GM21619 (cell line): ENCODE results near the gene AUTS2.

Experiments
- ATAC-seq: cut with Tn5 transposase; IDR thresholded peaks from one replicate; pipeline ENCODE4 v1.9.1; 2021; ENCODE audit not compliant: unreplicated experiment

AUTS2 gene

GRCh38 chr7:70016044-70016770 lies 417.9 kb downstream of the AUTS2 start:
- ATAC-seq, result no peak

- ATAC-seq, result no peak
Measured at GRCh38 chr7:70017357-70017756, 419.1 kb downstream of the AUTS2 start.

- ATAC-seq, result no peak
Measured at GRCh38 chr7:70018700-70019099, 420.4 kb downstream of the AUTS2 start.

GRCh38 chr7:70027867-70028266 lies 429.6 kb downstream of the AUTS2 start:
- ATAC-seq, result no peak

- ATAC-seq, result no peak
Measured at GRCh38 chr7:70028620-70029019, 430.3 kb downstream of the AUTS2 start.

- ATAC-seq, result no peak
Measured at GRCh38 chr7:70029993-70030392, 431.7 kb downstream of the AUTS2 start.

- ATAC-seq, result no peak
Measured at GRCh38 chr7:70030745-70031144, 432.5 kb downstream of the AUTS2 start.

GRCh38 chr7:70031245-70031644 lies 433.0 kb downstream of the AUTS2 start:
- no peak for ATAC-seq

- ATAC-seq, result no peak
Measured at GRCh38 chr7:70032649-70033048, 434.4 kb downstream of the AUTS2 start.

- no peak for ATAC-seq
Measured at GRCh38 chr7:70033226-70033625, 435.0 kb downstream of the AUTS2 start.

- no peak for ATAC-seq
Measured at GRCh38 chr7:70034999-70035398, 436.7 kb downstream of the AUTS2 start.

GRCh38 chr7:70035519-70035918 lies 437.2 kb downstream of the AUTS2 start:
- no peak for ATAC-seq

- no peak for ATAC-seq
Measured at GRCh38 chr7:70035955-70036354, 437.7 kb downstream of the AUTS2 start.

- no peak for ATAC-seq
Measured at GRCh38 chr7:70036695-70037094, 438.4 kb downstream of the AUTS2 start.

GRCh38 chr7:70037171-70037933 lies 439.1 kb downstream of the AUTS2 start:
- no peak for ATAC-seq

- ATAC-seq, result no peak
Measured at GRCh38 chr7:70040051-70040450, 441.8 kb downstream of the AUTS2 start.

GRCh38 chr7:70040970-70041766 lies 442.9 kb downstream of the AUTS2 start:
- no peak for ATAC-seq

- ATAC-seq, result no peak
Measured at GRCh38 chr7:70042533-70042932, 444.3 kb downstream of the AUTS2 start.

GRCh38 chr7:70043015-70043538 lies 444.8 kb downstream of the AUTS2 start:
- ATAC-seq, result no peak

GRCh38 chr7:70044064-70044463 lies 445.8 kb downstream of the AUTS2 start:
- no peak for ATAC-seq

GRCh38 chr7:70044525-70044924 lies 446.2 kb downstream of the AUTS2 start:
- no peak for ATAC-seq
